Neural crest cell (in vitro differentiated cells): ENCODE data around the gene RALGAPA1. TPM values are rescaled to one million over a fixed set of nuclear protein-coding genes. Genes with fewer than 3 reads are reported as not detected.

Experiments used
- DNase-seq: peaks from one replicate; pipeline ENCODE4 v3.0.0; 2021; ENCODE audit warnings: low read depth, mixed read lengths, low spot score
- H3K27ac Mint-ChIP-seq: one replicate; pipeline ENCODE4 v1.8.0; 2021; ENCODE audit warnings: mild to moderate bottlenecking, mixed read lengths; ENCODE audit not compliant: unreplicated experiment
- H3K27me3 Mint-ChIP-seq: 2 replicates; pipeline ENCODE4 v1.8.0; 2021; ENCODE audit warnings: low read depth, mild to moderate bottlenecking, mixed read lengths
- H3K36me3 Mint-ChIP-seq: 2 replicates; pipeline ENCODE4 v1.8.0; 2021; ENCODE audit warnings: low read depth, mild to moderate bottlenecking, mixed read lengths
- H3K4me1 Mint-ChIP-seq: 2 replicates; pipeline ENCODE4 v1.8.0; 2021; ENCODE audit warnings: mixed read lengths
- H3K4me3 Mint-ChIP-seq: one replicate; pipeline ENCODE4 v1.8.0; 2021; ENCODE audit warnings: mild to moderate bottlenecking, mixed read lengths
- H3K9me3 Mint-ChIP-seq: 2 replicates; pipeline ENCODE4 v1.8.0; 2021; ENCODE audit warnings: mixed read lengths
- CTCF ChIP-seq: fragments of 200-600 bp; sonication (generic); conservative IDR thresholded peaks from 2 replicates; pipeline ENCODE4 v1.5.0; 2021; ENCODE audit warnings: antibody characterized with exemption, mild to moderate bottlenecking
- total RNA-seq: library from RNA; stranded (reverse); gene quantifications from 2 replicates; pipeline ENCODE4 v1.2.1, GENCODE V29; 2021

Gene RALGAPA1
- total RNA-seq, 1 donor from 2014 or later: 46.0 TPM

GRCh38 chr14:35766036-35766699 lies 42.9 kb downstream of the RALGAPA1 start:
- no peak for DNase-seq
- no peaks in the 10 kb centered on the region for H3K27me3 Mint-ChIP-seq
- no peak overlapping the region for H3K4me3 Mint-ChIP-seq
- no peak overlapping the region for H3K27ac Mint-ChIP-seq
- no peaks in the 10 kb centered on the region for H3K9me3 Mint-ChIP-seq
- H3K4me1 Mint-ChIP-seq: no peaks in the 10 kb centered on the region
- H3K36me3 Mint-ChIP-seq: peaks cover 3% of the 10 kb centered on the region
- TF ChIP-seq CTCF: no peak

- Mint-ChIP-seq H3K27ac (no peak overlapping the region), H3K36me3 (peaks cover 8% of the 10 kb centered on the region), H3K27me3 (no peaks in the 10 kb centered on the region), H3K4me3 (no peak overlapping the region), H3K9me3 (no peaks in the 10 kb centered on the region), H3K4me1 (no peaks in the 10 kb centered on the region)
- DNase-seq: no peak
- TF ChIP-seq CTCF: no peak
Measured at GRCh38 chr14:35761922-35762321, 47.2 kb downstream of the RALGAPA1 start.

- DNase-seq: no peak
Measured at GRCh38 chr14:35760143-35760542, 49.0 kb downstream of the RALGAPA1 start.

GRCh38 chr14:35758523-35759129 lies 50.5 kb downstream of the RALGAPA1 start:
- H3K4me3 Mint-ChIP-seq: no peak overlapping the region
- H3K27me3 Mint-ChIP-seq: no peaks in the 10 kb centered on the region
- no peaks in the 10 kb centered on the region for H3K4me1 Mint-ChIP-seq
- peaks cover 17% of the 10 kb centered on the region for H3K36me3 Mint-ChIP-seq
- H3K9me3 Mint-ChIP-seq: no peaks in the 10 kb centered on the region
- no peak overlapping the region for H3K27ac Mint-ChIP-seq
- no peak for TF ChIP-seq CTCF
- no peak for DNase-seq

More at GRCh38 chr14:35760143-35760542, 49.0 kb downstream of the RALGAPA1 start:
- H3K4me3 Mint-ChIP-seq: no peak overlapping the region
- no peaks in the 10 kb centered on the region for H3K4me1 Mint-ChIP-seq
- no peaks in the 10 kb centered on the region for H3K27me3 Mint-ChIP-seq
- no peak overlapping the region for H3K27ac Mint-ChIP-seq
- H3K9me3 Mint-ChIP-seq: no peaks in the 10 kb centered on the region
- H3K36me3 Mint-ChIP-seq: peaks cover 5% of the 10 kb centered on the region
- TF ChIP-seq CTCF: no peak

- H3K36me3 Mint-ChIP-seq: peaks cover 18% of the 10 kb centered on the region
- no peaks in the 10 kb centered on the region for H3K27me3 Mint-ChIP-seq
- DNase-seq: no peak
- no peaks in the 10 kb centered on the region for H3K9me3 Mint-ChIP-seq
- no peak for TF ChIP-seq CTCF
- H3K4me3 Mint-ChIP-seq: no peak overlapping the region
- H3K27ac Mint-ChIP-seq: no peak overlapping the region
- peaks cover 3% of the 10 kb centered on the region for H3K4me1 Mint-ChIP-seq
Measured at GRCh38 chr14:35754671-35755070, 54.4 kb downstream of the RALGAPA1 start.
